ENCODE results near the gene PDCD11.

Gene PDCD11

GRCh38 chr10:103433858-103434257, 37.4 kb downstream of the PDCD11 start:
- Histone ChIP-seq H3K79me2 (ENCODE audit: low read length) (no peaks in the 10 kb centered on the region), H3K9me3 (replicated peaks; ENCODE audit: insufficient read depth, low read length) (no peaks in the 10 kb centered on the region), H3K9me2 (replicated peaks; ENCODE audit: insufficient read depth, low read length) (no peaks in the 10 kb centered on the region), H3K4me2 (ENCODE audit: low read depth, low read length) (no peak overlapping the region), H3F3A (ENCODE audit: insufficient read depth, low read length) (no peaks in the 10 kb centered on the region), H3K4me1 (ENCODE audit: low read length) (no peaks in the 10 kb centered on the region), H3K36me3 (replicated peaks; ENCODE audit: insufficient read depth, low read length) (peaks cover 11% of the 10 kb centered on the region), H4K20me1 (ENCODE audit: insufficient read depth, low read length) (no peaks in the 10 kb centered on the region), H3K27me3 (replicated peaks; ENCODE audit: insufficient read depth, low read length) (no peaks in the 10 kb centered on the region), H3K27ac (ENCODE audit: low read length) (no peak overlapping the region), H3K4me3 (ENCODE audit: low read length) (no peak overlapping the region), H3K9ac (ENCODE audit: low read length) (no peak overlapping the region), H2AFZ (ENCODE audit: low read length) (no peak overlapping the region)
- TF ChIP-seq EZH2phosphoT487 (IDR thresholded peaks at IDR 0.05; ENCODE audit: low read length) (no peak), CTCF (IDR thresholded peaks at IDR 0.05; ENCODE audit: low read length) (no peak), EZH2 (optimal IDR thresholded peaks at IDR 0.05; ENCODE audit: low read depth, low read length) (no peak)
- no peak for DNase-seq

- Histone ChIP-seq H3K9ac (ENCODE audit: low read length) (no peak overlapping the region), H3F3A (ENCODE audit: insufficient read depth, low read length) (no peaks in the 10 kb centered on the region), H3K9me2 (replicated peaks; ENCODE audit: insufficient read depth, low read length) (no peaks in the 10 kb centered on the region), H3K79me2 (ENCODE audit: low read length) (no peaks in the 10 kb centered on the region), H3K9me3 (replicated peaks; ENCODE audit: insufficient read depth, low read length) (no peaks in the 10 kb centered on the region), H3K4me3 (ENCODE audit: low read length) (no peak overlapping the region), H2AFZ (ENCODE audit: low read length) (no peak overlapping the region), H3K27ac (ENCODE audit: low read length) (no peak overlapping the region), H3K4me2 (ENCODE audit: low read depth, low read length) (no peak overlapping the region), H3K4me1 (ENCODE audit: low read length) (no peaks in the 10 kb centered on the region), H4K20me1 (ENCODE audit: insufficient read depth, low read length) (no peaks in the 10 kb centered on the region), H3K27me3 (replicated peaks; ENCODE audit: insufficient read depth, low read length) (no peaks in the 10 kb centered on the region), H3K36me3 (replicated peaks; ENCODE audit: insufficient read depth, low read length) (0 out of 2 replicates have a peak, but pooled peaks cover 9% of the 10 kb centered on the region)
- TF ChIP-seq CTCF (IDR thresholded peaks at IDR 0.05; ENCODE audit: low read length), result no peak
- no peak for TF ChIP-seq EZH2phosphoT487 (IDR thresholded peaks at IDR 0.05; ENCODE audit: low read length)
- no peak for TF ChIP-seq EZH2 (optimal IDR thresholded peaks at IDR 0.05; ENCODE audit: low read depth, low read length)
- no peak for DNase-seq
These were observed 43.4 kb downstream of the PDCD11 start for GRCh38 chr10:103439776-103440175.

GRCh38 chr10:103440416-103440815, 44.0 kb downstream of the PDCD11 start:
- Histone ChIP-seq H2AFZ (ENCODE audit: low read length) (no peak overlapping the region), H3K36me3 (replicated peaks; ENCODE audit: insufficient read depth, low read length) (0 out of 2 replicates have a peak, but pooled peaks cover 9% of the 10 kb centered on the region), H3K9ac (ENCODE audit: low read length) (no peak overlapping the region), H3K27ac (ENCODE audit: low read length) (no peak overlapping the region), H3K9me2 (replicated peaks; ENCODE audit: insufficient read depth, low read length) (no peaks in the 10 kb centered on the region), H3K4me2 (ENCODE audit: low read depth, low read length) (no peak overlapping the region), H3K79me2 (ENCODE audit: low read length) (no peaks in the 10 kb centered on the region), H3K4me3 (ENCODE audit: low read length) (no peak overlapping the region), H3K4me1 (ENCODE audit: low read length) (no peaks in the 10 kb centered on the region), H3K27me3 (replicated peaks; ENCODE audit: insufficient read depth, low read length) (no peaks in the 10 kb centered on the region), H4K20me1 (ENCODE audit: insufficient read depth, low read length) (no peaks in the 10 kb centered on the region), H3K9me3 (replicated peaks; ENCODE audit: insufficient read depth, low read length) (no peaks in the 10 kb centered on the region), H3F3A (ENCODE audit: insufficient read depth, low read length) (no peaks in the 10 kb centered on the region)
- DNase-seq, result no peak
- TF ChIP-seq CTCF (IDR thresholded peaks at IDR 0.05; ENCODE audit: low read length), result no peak
- TF ChIP-seq EZH2 (optimal IDR thresholded peaks at IDR 0.05; ENCODE audit: low read depth, low read length), result no peak
- no peak for TF ChIP-seq EZH2phosphoT487 (IDR thresholded peaks at IDR 0.05; ENCODE audit: low read length)
